CD1c-positive myeloid dendritic cell (primary cell): ENCODE data around the gene C9orf43.
"Not testable (repeated sequence)": the region's sequence is repeated elsewhere in the genome, so short reads cannot be mapped to it uniquely, and the experiment has no call there.

Experiments
- DNase-seq: peaks from one replicate; pipeline ENCODE4 v3.0.0-alpha.2; 2016; ENCODE audit errors: extremely low spot score

Gene C9orf43

GRCh38 chr9:113410207-113410864 is at the start of gene C9orf43, which contains the start of gene POLE3:
Gene C9orf43 (plus strand): TSS chr9:113410747. CDS start chr9:113413494, 2,747 bp downstream.
Gene POLE3 (minus strand): TSS chr9:113410675. CDS start chr9:113410293, 382 bp downstream.
- peak; percentile 98 for DNase-seq

- no peak for DNase-seq
Measured at GRCh38 chr9:113361304-113362018, 49.1 kb upstream of the C9orf43 start.

- no peak for DNase-seq
Measured at GRCh38 chr9:113363336-113363735, 47.2 kb upstream of the C9orf43 start.

- no peak for DNase-seq
Measured at GRCh38 chr9:113364951-113365350, 45.6 kb upstream of the C9orf43 start.

GRCh38 chr9:113365652-113366051 is 44.9 kb upstream of the C9orf43 start:
- DNase-seq, result not testable (repeated sequence)

GRCh38 chr9:113368348-113368981 is 42.1 kb upstream of the C9orf43 start:
- DNase-seq, result no peak

- DNase-seq, result no peak
Measured at GRCh38 chr9:113368982-113369854, 41.3 kb upstream of the C9orf43 start.

GRCh38 chr9:113369855-113370140 is 40.7 kb upstream of the C9orf43 start:
- no peak for DNase-seq

GRCh38 chr9:113370806-113371325 is 39.7 kb upstream of the C9orf43 start:
- no peak for DNase-seq

- DNase-seq, result no peak
Measured at GRCh38 chr9:113372059-113372458, 38.5 kb upstream of the C9orf43 start.

GRCh38 chr9:113373256-113373655 is 37.3 kb upstream of the C9orf43 start:
- no peak for DNase-seq

GRCh38 chr9:113373676-113374392 is 36.7 kb upstream of the C9orf43 start:
- no peak for DNase-seq

GRCh38 chr9:113375057-113376023 is 35.2 kb upstream of the C9orf43 start:
- no peak for DNase-seq

GRCh38 chr9:113376634-113377567 is 33.6 kb upstream of the C9orf43 start, which contains the start of gene HDHD3:
Gene HDHD3 (minus strand): TSS chr9:113376986. CDS start chr9:113374354, 2,632 bp downstream.
- DNase-seq, result peak; percentile 52

- not testable (repeated sequence) for DNase-seq
Measured at GRCh38 chr9:113379094-113379828, 31.3 kb upstream of the C9orf43 start.

- DNase-seq, result not testable (repeated sequence)
Measured at GRCh38 chr9:113379829-113380210, 30.7 kb upstream of the C9orf43 start.

- DNase-seq, result no peak
Measured at GRCh38 chr9:113380869-113381378, 29.6 kb upstream of the C9orf43 start.

- DNase-seq, result not testable (repeated sequence)
Measured at GRCh38 chr9:113381441-113381840, 29.1 kb upstream of the C9orf43 start.
